Activated naive CD8-positive, alpha-beta T cell treated with anti-CD3 and anti-CD28 coated beads, Interleukin-2, amount 50 U/mL, for 16 hours (primary cell): ENCODE measurements around the gene TIAM1.

ENCODE experiments used
- DNase-seq: peaks from one replicate; pipeline ENCODE4 v3.0.0-alpha.2; 2020; ENCODE audit warnings: low read depth, low spot score

Gene TIAM1

DNA sequence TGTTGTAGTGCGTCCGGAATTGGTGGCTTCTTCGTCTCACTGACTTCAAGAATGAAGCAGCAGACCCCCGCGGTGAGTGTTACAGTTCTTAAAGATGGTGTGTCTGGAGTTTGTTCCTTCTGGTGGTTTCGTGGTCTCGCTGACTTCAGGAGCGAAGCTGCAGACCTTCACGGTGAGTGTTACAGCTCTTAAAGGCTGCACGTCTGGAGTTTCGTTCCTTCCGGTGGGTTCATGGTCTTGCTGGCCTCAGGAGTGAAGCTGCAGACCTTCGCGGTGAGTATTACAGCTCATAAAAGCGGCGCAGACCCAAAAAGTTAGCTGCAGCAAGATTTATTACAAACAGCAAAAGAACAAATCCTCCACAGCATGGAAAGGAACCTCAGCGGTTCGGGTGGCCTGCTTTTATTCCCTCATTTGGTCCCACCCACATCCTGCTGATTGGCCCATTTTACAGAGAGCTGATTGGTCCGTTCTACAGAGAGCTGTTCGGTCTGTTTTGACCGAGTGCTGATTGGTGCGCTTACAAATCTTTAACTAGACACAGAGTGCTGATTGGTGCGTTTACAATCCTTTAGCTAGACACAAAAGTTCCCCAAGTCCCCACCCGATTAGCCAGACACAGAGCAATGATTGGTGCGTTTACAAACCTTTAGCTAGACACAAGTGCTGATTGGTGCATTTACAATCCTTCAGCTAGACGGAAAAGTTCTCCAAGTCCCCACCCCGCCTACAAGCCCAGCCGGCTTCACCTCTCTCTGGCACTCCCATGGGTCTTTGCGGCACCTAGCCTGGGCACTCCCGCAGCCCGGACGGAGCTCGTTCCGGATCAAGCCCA lies 256.2 kb downstream of the TIAM1 start:
- DNase-seq, result no peak

DNA sequence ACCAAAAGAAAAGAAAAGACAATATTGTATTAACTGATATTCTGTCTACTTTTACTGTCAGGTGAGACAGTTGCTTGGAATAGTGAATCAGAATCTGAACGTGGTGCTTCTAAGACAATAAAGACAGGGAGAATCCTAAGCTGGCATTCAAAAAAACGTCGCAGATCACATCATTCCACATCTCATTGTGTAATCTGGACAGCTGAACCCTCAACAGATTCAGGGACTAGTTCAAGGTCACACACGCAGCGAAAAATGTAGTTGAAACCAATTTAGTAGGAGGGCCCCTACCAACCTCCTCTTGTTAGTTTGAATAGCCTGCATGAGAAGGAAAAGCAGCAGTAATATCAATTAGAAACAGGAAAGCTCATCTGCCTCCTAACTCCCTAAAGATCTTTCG lies 259.4 kb downstream of the TIAM1 start:
- DNase-seq, result no peak

DNA sequence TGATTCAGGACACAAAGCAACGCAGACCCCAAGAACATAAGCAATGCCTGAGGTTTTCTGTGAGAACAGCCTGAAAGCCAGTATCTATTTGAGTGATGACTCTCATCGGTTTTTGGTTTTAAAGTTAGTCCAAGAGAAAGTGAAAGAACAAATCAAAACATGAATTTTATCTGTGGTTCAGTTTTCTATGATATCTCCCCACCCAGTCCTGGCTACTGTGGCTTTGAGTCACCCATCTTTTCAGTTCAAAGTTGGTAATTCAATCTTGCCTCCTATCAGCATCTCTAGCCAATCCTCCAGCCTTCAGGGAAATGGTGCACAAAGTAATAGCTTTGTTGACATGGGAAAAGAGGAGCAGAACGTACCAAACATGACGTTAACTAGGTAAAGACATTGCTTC lies 265.3 kb downstream of the TIAM1 start:
- no peak for DNase-seq

DNA sequence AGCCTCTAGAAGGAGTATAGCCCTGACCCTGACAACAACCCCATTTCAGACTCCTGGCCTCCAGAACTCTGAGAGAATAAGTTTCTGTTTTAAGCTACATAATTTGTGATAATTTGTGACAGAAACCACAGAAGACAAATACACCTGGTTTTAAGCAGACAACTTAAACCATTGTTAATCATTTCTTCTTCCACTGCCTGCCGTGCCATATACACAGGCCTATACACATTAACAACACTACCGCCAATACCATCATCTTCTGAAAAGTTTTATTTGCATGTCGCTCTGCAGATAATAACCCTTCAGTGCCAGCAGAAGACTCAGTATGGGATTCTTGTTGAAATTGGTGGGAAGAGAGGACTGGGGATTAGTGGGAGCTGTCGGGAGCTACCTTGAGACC lies 265.8 kb downstream of the TIAM1 start:
- no peak for DNase-seq

DNA sequence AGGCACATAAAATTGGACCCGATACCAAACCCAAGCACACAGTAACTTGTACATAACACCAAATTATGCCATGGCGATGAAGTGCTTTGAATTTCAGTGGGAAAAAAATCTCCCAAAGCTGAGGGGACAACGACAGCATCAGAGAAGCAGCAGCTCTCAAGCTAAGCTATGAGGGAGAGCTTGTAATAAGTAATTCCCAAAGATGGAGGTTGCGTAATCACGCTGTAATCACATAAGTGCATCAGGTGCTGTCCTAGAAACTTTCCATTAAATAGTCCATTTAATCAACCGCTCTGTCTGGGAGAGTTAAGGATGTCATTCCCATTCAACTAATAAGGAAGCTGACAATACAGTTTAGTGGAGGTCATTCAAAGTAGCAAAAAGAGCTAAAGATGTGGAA lies 268.2 kb downstream of the TIAM1 start:
- DNase-seq, result no peak

DNA sequence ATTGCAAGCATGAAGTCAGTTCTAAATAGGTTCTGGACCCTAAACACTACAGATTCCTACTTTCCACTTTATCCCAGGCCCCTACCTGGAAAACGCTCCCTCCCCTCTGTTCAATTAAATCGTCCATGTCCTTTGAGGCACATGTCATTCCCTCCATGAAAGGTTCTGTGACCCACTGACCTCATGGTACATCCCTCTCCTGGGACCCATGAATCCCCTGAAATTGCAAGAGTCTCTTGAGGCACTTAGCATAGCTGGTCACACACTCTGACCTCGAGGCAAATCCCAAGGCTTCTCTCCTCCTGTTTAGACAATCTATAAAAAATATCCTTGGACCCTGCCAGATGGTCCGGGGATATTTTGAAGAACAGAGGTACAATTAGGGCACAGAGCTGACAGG lies 271.5 kb downstream of the TIAM1 start:
- no peak for DNase-seq
